SK-N-SH treated with all-trans-retinoic acid at 6 μM for 48 hours (cell line): ENCODE results near the gene EVI5.
"Not testable (repeated sequence)": the region's sequence is repeated elsewhere in the genome, so short reads cannot be mapped to it uniquely, and the experiment has no call there.

Experiments
- CSDC2 ChIP-seq: fragments of 250-450 bp; sonication (Bioruptor Pico); IDR thresholded peaks from 2 replicates; pipeline ENCODE4 v1.5.0; 2020; ENCODE audit warnings: mild to moderate bottlenecking, moderate library complexity
- PATZ1 ChIP-seq: fragments of 250-450 bp; sonication (Bioruptor Pico); IDR thresholded peaks from 2 replicates; pipeline ENCODE4 v1.8.0; 2020; ENCODE audit warnings: mild to moderate bottlenecking, moderate library complexity, borderline replicate concordance
- TCF4 ChIP-seq: fragments of 250-450 bp; sonication (Bioruptor Pico); IDR thresholded peaks from 2 replicates; pipeline ENCODE4 v1.8.0; 2021; ENCODE audit warnings: mild to moderate bottlenecking, moderate library complexity, borderline replicate concordance
- TF ChIP-seq, protein P1 (sequence below): fragments of 250-450 bp; sonication (Bioruptor Pico); IDR thresholded peaks from 2 replicates; pipeline ENCODE4 v1.5.1; 2021; ENCODE audit warnings: mild to moderate bottlenecking, moderate library complexity
- TF ChIP-seq, protein P2 (sequence below): fragments of 250-450 bp; sonication (Bioruptor Pico); IDR thresholded peaks from 2 replicates; pipeline ENCODE4 v1.5.0; 2020; ENCODE audit warnings: mild to moderate bottlenecking, moderate library complexity

- TF ChIP-seq CSDC2, TCF4, PATZ1: not testable (repeated sequence)
- TF ChIP-seq, protein P1, sequence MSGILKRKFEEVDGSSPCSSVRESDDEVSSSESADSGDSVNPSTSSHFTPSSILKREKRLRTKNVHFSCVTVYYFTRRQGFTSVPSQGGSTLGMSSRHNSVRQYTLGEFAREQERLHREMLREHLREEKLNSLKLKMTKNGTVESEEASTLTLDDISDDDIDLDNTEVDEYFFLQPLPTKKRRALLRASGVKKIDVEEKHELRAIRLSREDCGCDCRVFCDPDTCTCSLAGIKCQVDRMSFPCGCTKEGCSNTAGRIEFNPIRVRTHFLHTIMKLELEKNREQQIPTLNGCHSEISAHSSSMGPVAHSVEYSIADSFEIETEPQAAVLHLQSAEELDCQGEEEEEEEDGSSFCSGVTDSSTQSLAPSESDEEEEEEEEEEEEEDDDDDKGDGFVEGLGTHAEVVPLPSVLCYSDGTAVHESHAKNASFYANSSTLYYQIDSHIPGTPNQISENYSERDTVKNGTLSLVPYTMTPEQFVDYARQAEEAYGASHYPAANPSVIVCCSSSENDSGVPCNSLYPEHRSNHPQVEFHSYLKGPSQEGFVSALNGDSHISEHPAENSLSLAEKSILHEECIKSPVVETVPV (CRISPR knock-in tag): not testable (repeated sequence)
- TF ChIP-seq, protein P2, sequence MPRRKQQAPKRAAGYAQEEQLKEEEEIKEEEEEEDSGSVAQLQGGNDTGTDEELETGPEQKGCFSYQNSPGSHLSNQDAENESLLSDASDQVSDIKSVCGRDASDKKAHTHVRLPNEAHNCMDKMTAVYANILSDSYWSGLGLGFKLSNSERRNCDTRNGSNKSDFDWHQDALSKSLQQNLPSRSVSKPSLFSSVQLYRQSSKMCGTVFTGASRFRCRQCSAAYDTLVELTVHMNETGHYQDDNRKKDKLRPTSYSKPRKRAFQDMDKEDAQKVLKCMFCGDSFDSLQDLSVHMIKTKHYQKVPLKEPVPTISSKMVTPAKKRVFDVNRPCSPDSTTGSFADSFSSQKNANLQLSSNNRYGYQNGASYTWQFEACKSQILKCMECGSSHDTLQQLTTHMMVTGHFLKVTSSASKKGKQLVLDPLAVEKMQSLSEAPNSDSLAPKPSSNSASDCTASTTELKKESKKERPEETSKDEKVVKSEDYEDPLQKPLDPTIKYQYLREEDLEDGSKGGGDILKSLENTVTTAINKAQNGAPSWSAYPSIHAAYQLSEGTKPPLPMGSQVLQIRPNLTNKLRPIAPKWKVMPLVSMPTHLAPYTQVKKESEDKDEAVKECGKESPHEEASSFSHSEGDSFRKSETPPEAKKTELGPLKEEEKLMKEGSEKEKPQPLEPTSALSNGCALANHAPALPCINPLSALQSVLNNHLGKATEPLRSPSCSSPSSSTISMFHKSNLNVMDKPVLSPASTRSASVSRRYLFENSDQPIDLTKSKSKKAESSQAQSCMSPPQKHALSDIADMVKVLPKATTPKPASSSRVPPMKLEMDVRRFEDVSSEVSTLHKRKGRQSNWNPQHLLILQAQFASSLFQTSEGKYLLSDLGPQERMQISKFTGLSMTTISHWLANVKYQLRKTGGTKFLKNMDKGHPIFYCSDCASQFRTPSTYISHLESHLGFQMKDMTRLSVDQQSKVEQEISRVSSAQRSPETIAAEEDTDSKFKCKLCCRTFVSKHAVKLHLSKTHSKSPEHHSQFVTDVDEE (CRISPR knock-in tag): not testable (repeated sequence)
These were observed 195.5 kb downstream of the EVI5 start for GRCh38 chr1:92589361-92589760.
